GM10248 (cell line): ENCODE results near the gene CYP24A1.

ENCODE experiments used
- CTCF ChIA-PET: fragments of 300-600 bp; sonication (Branson Sonifier 250); formaldehyde crosslinking; extraction: SDS; loops from one replicate; lab custom pipeline; 2021; ENCODE audit warnings: antibody characterized with exemption; lab: Yijun Ruan, JAX
- POLR2A ChIA-PET: fragments of 350-650 bp; sonication (Branson Sonifier 250); formaldehyde crosslinking; extraction: SDS; loops from one replicate; lab custom pipeline; 2020; ENCODE audit warnings: antibody characterized with exemption; lab: Yijun Ruan, JAX
- DNase-seq: peaks from one replicate; pipeline ENCODE4 v3.0.0; 2012; ENCODE audit errors: extremely low spot score
- TF ChIP-seq, protein P1 (sequence below): IDR thresholded peaks from 2 replicates; pipeline ENCODE4 v1.5.1; 2012; ENCODE audit warnings: mild to moderate bottlenecking, low read depth; ENCODE audit errors: extremely low read depth, missing control alignments, control extremely low read depth

Gene CYP24A1

DNA sequence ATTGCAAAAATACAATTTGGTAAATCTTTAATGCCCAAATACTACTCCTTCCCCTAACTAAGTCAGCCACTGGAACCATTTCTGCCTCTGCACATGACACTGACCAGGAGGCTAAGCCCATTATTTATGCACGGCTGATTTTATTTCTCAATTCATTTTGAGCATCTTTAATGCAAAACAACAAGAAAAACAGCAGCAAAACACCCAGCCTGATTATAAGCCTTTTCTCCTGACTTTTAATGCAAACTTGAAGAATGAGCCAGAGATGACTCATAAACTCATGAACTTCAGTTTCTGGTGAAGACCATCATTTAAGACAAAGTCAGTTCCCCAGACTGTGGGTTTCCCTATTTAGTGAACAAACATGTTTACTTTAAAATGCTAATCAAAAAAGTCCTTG lies 51.6 kb downstream of the CYP24A1 start:
- ChIA-PET CTCF (no interaction called here), POLR2A (no interaction called here)
- DNase-seq, result no peak
- TF ChIP-seq, protein P1, sequence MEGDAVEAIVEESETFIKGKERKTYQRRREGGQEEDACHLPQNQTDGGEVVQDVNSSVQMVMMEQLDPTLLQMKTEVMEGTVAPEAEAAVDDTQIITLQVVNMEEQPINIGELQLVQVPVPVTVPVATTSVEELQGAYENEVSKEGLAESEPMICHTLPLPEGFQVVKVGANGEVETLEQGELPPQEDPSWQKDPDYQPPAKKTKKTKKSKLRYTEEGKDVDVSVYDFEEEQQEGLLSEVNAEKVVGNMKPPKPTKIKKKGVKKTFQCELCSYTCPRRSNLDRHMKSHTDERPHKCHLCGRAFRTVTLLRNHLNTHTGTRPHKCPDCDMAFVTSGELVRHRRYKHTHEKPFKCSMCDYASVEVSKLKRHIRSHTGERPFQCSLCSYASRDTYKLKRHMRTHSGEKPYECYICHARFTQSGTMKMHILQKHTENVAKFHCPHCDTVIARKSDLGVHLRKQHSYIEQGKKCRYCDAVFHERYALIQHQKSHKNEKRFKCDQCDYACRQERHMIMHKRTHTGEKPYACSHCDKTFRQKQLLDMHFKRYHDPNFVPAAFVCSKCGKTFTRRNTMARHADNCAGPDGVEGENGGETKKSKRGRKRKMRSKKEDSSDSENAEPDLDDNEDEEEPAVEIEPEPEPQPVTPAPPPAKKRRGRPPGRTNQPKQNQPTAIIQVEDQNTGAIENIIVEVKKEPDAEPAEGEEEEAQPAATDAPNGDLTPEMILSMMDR, result no peak

DNA sequence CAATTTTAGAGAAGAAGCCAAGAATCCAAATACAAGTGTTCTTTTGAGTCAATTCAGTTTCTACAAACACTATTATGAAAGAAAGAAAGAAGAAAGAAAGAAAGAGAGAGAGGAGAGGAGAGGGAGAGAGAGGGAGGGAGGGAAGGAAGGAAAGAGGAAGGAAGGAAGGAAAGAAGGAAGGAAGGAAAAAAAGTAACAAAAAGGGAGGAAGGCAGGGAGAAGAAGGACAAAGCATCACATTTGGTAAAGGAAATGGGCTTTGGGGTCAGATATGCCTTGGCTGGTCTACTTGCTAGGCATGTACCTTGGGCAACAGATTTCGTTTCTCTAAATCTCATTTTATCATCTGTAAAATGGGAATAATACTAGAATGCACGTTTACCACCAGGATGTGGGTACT lies 54.0 kb downstream of the CYP24A1 start:
- CTCF ChIA-PET, result no interaction called here
- DNase-seq, result no peak
- POLR2A ChIA-PET, result no interaction called here
- TF ChIP-seq, protein P1, result no peak

DNA sequence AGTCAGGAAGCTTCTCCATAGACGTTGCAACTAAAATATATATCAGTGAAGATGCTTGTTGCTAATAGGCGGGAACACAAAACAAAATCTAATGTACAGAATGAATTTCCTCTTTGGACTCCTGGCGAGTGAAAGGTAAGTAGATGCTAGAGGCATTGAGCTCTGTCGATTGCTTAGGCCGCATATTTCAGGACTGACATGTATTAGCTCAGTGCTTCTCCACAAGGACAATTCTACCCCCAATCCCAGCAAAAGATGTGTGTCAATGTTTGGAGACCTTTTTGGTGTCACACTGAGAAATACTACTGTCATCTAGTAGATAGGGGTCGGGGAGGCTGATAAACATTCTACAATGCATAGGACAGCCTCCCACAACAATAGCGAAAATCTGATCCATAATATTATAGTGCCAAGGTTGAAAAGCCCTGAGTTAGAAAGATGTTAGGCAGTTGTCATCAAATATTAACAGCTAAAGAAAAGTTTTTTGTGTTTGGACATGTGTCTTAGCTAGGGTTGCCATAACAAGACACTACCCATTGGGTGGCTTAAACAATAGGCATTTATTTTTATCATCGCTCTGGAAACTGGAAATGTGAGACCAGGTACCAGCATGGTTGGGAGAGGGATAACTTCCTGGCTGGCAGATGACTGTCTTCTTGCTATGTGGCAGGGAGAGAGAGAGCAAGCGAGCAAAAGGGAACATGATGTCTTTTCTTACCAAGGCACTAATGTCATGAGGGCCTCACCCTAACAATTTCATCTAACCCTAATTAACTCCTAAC lies 55.4 kb downstream of the CYP24A1 start:
- ChIA-PET POLR2A (no interaction called here), CTCF (interaction anchor here (1.0 to 1.8 kb wide), 3 partner anchors 12 to 62 kb away, joined by 4 to 13 read pairs (median 4); no protein-coding TSS in a partner anchor)
- TF ChIP-seq, protein P1, result no peak
- no peak for DNase-seq

DNA sequence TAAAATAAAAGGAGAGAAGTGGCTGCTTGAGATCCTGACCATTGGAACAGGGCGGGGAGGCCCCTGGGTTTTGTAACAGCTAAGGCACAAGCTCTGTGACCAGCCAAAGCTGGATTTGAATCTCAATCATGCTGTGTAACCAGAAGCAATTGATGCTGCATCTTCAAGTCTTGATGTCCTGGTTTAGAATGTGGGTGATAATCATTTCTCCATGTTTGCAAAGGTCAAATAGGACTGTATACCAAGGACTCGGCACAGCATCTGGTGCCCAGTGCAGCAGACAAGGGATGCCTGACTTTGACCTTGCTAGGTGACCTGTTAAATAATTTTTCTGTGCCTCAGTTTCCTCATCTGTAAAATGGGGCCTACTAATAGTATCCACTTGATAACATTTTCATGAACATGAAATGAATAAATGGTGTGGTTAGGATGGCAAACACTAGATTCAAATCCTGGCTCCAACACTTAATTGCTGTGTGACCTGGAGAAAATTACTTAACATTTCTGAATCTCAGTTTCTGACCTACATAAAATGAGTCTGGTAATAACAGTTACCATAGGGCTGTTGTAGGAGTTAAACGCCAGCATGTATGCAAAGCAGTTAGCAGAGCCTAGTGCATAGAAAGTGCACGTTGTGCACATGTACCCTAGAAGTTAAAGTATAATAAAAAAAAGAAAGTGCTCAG lies 57.1 kb downstream of the CYP24A1 start:
- POLR2A ChIA-PET, result no interaction called here
- DNase-seq, result no peak
- CTCF ChIA-PET, result interaction anchor here (1.8 kb wide), 1 partner anchor 64 kb away, joined by 4 read pairs; no protein-coding TSS in a partner anchor
- TF ChIP-seq, protein P1, result no peak

DNA sequence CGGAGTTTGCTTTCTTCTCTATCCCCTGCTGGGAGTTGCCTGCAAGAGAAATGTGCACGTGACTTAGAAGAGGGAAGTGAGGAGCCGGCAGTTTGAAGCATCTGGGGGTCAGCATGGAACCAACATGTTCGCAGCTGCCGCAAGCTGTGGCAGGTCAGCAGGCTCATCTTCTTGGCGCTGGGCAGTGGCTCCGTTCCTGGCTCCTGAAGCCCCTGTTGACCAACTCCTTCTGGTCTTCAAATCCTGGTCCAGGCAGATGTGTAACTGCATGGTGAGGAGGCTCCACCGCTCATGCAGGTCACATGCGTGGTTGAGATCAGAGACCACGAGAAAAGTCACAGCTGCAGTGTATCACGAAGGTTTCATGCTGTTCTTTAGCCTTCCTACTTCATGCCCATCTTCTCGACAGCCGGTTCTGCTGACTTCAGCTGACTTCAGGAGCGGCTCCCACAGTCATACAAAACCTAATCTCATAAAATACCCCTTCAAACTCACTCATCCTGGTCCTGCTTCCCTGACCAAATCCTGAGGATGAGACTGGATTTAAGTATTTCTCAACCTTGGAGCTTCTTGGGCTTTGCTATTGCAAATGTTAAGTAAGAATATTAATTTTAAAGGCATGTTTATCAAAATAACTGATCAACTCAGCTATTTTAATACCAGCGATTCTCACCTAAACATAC lies 58.5 kb downstream of the CYP24A1 start:
- TF ChIP-seq, protein P1, result no peak
- POLR2A ChIA-PET, result no interaction called here

DNA sequence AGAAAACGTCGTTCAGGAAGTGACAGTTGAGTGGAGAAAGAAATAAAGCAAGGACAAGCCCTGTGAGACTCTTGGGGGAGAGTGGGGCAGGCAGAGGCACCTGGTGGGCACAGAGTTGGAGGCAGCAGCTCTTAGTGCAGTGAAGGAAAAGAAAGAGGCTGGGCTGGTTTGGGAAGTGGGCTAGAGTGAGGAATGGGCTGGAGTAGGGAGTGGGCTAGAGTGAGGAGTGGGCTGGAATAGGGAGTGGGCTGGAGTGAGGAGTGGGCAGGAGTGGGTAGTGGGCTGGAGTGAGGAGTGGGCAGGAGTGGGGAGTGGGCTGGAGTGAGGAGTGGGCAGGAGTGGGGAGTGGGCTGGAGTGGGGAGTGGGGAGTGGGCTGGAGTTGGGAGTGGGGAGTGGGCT lies 59.7 kb downstream of the CYP24A1 start:
- CTCF ChIA-PET, result no interaction called here
- POLR2A ChIA-PET, result no interaction called here
- TF ChIP-seq, protein P1, result no peak
- DNase-seq, result no peak

More for the DNA sequence above, 58.5 kb downstream of the CYP24A1 start:
- CTCF ChIA-PET, result interaction anchor here (1.5 to 1.7 kb wide), 2 partner anchors 10 to 12 kb away, joined by 3 to 11 read pairs; no protein-coding TSS in a partner anchor
- no peak for DNase-seq
